Osteocyte (in vitro differentiated cells): Measurements from ENCODE around the gene NCOA7. TPM values are rescaled to one million over a fixed set of nuclear protein-coding genes. Genes with fewer than 3 reads are reported as not detected.
"Not testable (repeated sequence)": the region's sequence is repeated elsewhere in the genome, so short reads cannot be mapped to it uniquely, and the experiment has no call there.

Experiments
- DNase-seq: peaks from one replicate; pipeline ENCODE4 v3.0.0; 2021; ENCODE audit warnings: mixed read lengths; ENCODE audit not compliant: unreplicated experiment; ENCODE audit errors: extremely low spot score
- H3K27ac Mint-ChIP-seq: one replicate; pipeline ENCODE4 v1.8.0; 2021; ENCODE audit warnings: mild to moderate bottlenecking, mixed read lengths; ENCODE audit not compliant: unreplicated experiment
- H3K27me3 Mint-ChIP-seq: one replicate; pipeline ENCODE4 v1.8.0; 2021; ENCODE audit warnings: mixed read lengths; ENCODE audit not compliant: unreplicated experiment
- H3K36me3 Mint-ChIP-seq: one replicate; pipeline ENCODE4 v1.8.0; 2021; ENCODE audit warnings: mixed read lengths; ENCODE audit not compliant: unreplicated experiment
- H3K4me1 Mint-ChIP-seq: one replicate; pipeline ENCODE4 v1.8.0; 2021; ENCODE audit warnings: mixed read lengths; ENCODE audit not compliant: unreplicated experiment
- H3K4me3 Mint-ChIP-seq: one replicate; pipeline ENCODE4 v1.8.0; 2021; ENCODE audit warnings: mild to moderate bottlenecking, moderate library complexity, mixed read lengths; ENCODE audit not compliant: unreplicated experiment
- H3K9me3 Mint-ChIP-seq: one replicate; pipeline ENCODE4 v1.8.0; 2021; ENCODE audit warnings: mixed read lengths; ENCODE audit not compliant: unreplicated experiment
- total RNA-seq: library from RNA; stranded (reverse); gene quantifications from 2 replicates; pipeline ENCODE4 v1.2.1, GENCODE V29; 2021
- TF ChIP-seq, protein P1 (sequence below): fragments of 200-600 bp; sonication (generic); IDR thresholded peaks from 2 replicates; pipeline ENCODE4 v1.5.0; 2021; ENCODE audit warnings: antibody characterized with exemption, mild to moderate bottlenecking, moderate library complexity

NCOA7 gene
- total RNA-seq, 1 donor from 2014 or later: 65.7 TPM

DNA sequence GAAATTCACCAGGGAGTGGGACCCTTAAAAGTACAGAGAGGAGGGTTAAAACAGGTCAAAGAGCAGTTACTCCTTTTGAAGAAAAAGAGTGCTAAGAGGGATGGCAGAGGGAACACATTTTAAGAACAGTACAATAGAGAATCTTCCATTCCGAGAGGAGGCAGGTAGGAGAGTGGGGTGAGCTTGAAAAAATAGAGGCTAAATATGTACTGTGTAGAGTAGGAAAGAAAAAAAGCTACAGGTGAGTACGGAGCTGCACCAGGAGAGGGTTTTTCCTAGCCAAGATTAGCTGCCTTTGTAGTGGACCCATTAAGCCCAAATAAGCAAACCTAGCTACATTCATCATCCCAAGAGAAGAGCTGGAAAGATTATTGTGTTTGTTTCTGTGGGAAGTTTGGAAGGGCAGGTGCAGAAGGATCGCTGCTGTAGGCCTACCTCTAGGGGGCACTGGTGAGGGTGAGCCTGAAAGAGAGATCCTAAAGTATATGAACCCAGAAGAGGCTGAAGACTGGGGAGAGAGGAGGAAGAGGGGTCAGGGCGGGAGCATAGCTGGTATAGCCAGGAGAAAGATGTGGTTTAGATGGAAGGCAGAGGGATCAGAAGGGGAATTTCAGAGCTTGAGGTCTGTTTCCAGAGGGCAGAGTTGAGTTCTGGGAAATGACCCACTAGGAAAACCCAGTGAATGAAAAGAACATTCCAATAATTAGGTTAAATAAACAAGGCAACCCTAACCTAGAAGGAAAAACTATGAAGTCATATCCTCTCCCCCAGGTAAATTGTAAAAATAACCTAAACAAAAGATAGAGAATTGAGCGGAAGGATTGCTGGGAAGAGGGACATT lies 115.6 kb downstream of the NCOA7 start:
- Mint-ChIP-seq H3K27ac (no peak overlapping the region), H3K4me3 (no peak overlapping the region), H3K36me3 (peaks cover 52% of the 10 kb centered on the region), H3K9me3 (no peaks in the 10 kb centered on the region), H3K27me3 (no peaks in the 10 kb centered on the region), H3K4me1 (peaks cover 1% of the 10 kb centered on the region)
- no peak for DNase-seq
- TF ChIP-seq, protein P1, sequence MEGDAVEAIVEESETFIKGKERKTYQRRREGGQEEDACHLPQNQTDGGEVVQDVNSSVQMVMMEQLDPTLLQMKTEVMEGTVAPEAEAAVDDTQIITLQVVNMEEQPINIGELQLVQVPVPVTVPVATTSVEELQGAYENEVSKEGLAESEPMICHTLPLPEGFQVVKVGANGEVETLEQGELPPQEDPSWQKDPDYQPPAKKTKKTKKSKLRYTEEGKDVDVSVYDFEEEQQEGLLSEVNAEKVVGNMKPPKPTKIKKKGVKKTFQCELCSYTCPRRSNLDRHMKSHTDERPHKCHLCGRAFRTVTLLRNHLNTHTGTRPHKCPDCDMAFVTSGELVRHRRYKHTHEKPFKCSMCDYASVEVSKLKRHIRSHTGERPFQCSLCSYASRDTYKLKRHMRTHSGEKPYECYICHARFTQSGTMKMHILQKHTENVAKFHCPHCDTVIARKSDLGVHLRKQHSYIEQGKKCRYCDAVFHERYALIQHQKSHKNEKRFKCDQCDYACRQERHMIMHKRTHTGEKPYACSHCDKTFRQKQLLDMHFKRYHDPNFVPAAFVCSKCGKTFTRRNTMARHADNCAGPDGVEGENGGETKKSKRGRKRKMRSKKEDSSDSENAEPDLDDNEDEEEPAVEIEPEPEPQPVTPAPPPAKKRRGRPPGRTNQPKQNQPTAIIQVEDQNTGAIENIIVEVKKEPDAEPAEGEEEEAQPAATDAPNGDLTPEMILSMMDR: peak; percentile 66

DNA sequence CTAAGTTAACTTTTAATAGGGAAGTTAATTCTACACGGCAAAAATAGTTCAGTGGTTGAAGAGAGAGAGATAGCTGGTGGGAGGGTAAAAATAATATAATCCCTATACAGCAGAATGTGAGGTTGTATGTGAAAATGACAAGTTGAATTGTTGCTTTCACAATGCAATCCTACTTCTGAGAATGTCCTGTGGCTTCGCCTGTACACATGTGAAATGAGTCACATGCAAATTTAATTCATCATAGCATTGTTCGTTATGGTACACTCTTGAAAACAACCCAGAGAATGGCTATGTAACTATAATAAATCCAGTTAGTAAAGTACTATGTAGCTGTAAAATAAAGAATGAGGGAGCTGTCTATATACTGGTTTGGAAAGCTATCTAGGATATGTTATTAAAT lies 119.8 kb downstream of the NCOA7 start:
- H3K4me1 Mint-ChIP-seq: peaks cover 3% of the 10 kb centered on the region
- H3K27me3 Mint-ChIP-seq: no peaks in the 10 kb centered on the region
- no peak overlapping the region for H3K27ac Mint-ChIP-seq
- TF ChIP-seq, protein P1: no peak
- no peaks in the 10 kb centered on the region for H3K9me3 Mint-ChIP-seq
- DNase-seq: no peak
- peaks cover 42% of the 10 kb centered on the region for H3K36me3 Mint-ChIP-seq
- H3K4me3 Mint-ChIP-seq: no peak overlapping the region

- not testable (repeated sequence) for H3K4me1 Mint-ChIP-seq
Observed at GRCh38 chr6:125911051-125911451, 120.3 kb downstream of the NCOA7 start.

GRCh38 chr6:125912430-125912829 lies 121.7 kb downstream of the NCOA7 start:
- H3K27ac Mint-ChIP-seq, H3K4me3 Mint-ChIP-seq, H3K27me3 Mint-ChIP-seq, H3K9me3 Mint-ChIP-seq, H3K4me1 Mint-ChIP-seq, DNase-seq: not testable (repeated sequence)
- H3K36me3 Mint-ChIP-seq: peaks cover 47% of the 10 kb centered on the region

More at GRCh38 chr6:125911051-125911451, 120.3 kb downstream of the NCOA7 start:
- H3K36me3 Mint-ChIP-seq: peaks cover 43% of the 10 kb centered on the region
- not testable (repeated sequence) for H3K4me3 Mint-ChIP-seq, H3K27me3 Mint-ChIP-seq, DNase-seq, H3K27ac Mint-ChIP-seq, H3K9me3 Mint-ChIP-seq

DNA sequence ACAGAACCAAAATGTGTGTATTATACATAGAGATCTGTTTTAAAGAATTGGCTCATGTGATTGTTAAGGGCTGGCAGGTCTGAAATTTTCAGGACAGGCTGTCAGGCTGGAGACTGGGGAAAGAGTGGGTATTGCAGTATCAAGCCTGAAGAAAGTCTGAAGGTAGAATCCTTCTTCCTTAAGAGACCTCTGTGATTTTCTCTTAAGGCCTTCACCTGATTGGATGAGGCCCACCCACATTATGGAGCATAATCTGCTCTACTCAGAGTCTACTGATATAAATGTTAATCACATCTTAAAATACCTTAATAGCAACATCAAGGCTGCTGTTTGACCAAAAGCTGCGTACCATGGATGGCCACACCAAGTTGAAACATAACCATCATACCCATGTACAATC lies 122.4 kb downstream of the NCOA7 start:
- no peak for DNase-seq
- TF ChIP-seq, protein P1: no peak
- Mint-ChIP-seq H3K27ac (no peak overlapping the region), H3K27me3 (no peaks in the 10 kb centered on the region), H3K36me3 (peaks cover 45% of the 10 kb centered on the region), H3K9me3 (no peaks in the 10 kb centered on the region), H3K4me1 (peaks cover 3% of the 10 kb centered on the region), H3K4me3 (no peak overlapping the region)

DNA sequence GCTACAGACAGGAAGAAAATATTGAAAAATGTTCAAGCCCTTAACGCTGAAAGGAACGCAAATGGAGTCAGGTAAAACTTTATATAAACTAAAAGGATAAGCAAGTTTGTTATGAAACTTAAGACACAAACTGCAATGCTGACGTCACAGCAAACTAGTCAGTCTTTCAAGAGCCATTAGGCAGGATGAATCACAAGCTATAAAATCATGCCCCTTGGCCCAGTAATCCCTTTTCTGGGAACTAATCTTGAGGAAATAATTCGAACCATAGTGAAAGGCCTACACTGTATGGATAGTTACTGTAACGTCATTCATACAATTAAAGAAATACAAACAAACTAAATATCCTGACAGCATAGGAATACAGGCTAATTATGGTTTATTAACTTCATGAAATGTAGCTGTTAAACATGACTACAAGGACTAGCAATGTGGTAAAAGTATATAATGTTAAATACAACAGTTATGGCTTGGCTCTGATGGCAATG lies 123.1 kb downstream of the NCOA7 start:
- Mint-ChIP-seq H3K27ac (no peak overlapping the region), H3K9me3 (no peaks in the 10 kb centered on the region), H3K36me3 (peaks cover 37% of the 10 kb centered on the region), H3K4me1 (peaks cover 9% of the 10 kb centered on the region), H3K4me3 (no peak overlapping the region), H3K27me3 (no peaks in the 10 kb centered on the region)
- DNase-seq: no peak
- TF ChIP-seq, protein P1: no peak
